D341Med (cell line): ENCODE data around the gene FEM1C.

Source experiments
- DNase-seq: peaks from one replicate; pipeline ENCODE4 v3.0.0; 2012; ENCODE audit warnings: low spot score

Gene FEM1C

DNA sequence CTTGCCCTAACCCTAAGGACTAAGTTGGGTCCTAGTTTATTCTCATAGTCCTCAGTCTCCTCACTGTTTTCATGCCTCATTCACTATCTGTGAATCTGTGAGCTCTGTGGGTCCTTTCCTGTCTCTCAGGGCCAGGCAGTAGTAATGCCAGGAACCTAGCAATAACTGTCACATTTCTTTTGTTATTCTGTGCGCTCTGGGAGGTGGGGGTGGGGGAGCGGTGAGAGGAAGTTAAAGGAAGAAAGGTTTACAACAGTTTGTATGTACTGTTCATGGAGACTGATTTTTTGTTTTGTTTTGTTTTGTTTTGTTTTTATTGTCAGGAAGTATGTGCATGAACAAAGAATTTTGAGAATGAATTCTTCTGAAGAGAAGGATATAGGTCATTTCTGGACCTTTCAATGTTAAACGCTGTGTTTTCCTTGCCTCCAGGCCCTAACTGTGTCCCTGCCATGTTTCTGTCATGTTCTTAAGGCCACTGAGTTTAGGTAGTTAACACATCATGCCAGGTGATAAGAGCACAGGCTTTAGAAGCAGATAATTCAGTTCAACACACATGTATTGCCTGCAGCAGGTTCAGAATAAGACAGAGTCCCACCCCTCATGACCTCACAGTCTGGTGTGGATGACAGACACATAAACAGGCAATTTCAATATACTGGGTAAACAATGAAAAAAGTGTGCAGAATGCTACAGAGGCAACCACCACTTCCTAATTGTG is 13.3 kb upstream of the FEM1C start:
- DNase-seq: no peak

GRCh38 chr5:115556276-115556675 is 11.7 kb upstream of the FEM1C start:
- no peak for DNase-seq

- no peak for DNase-seq
These were observed 10.6 kb upstream of the FEM1C start for GRCh38 chr5:115555084-115555633.

DNA sequence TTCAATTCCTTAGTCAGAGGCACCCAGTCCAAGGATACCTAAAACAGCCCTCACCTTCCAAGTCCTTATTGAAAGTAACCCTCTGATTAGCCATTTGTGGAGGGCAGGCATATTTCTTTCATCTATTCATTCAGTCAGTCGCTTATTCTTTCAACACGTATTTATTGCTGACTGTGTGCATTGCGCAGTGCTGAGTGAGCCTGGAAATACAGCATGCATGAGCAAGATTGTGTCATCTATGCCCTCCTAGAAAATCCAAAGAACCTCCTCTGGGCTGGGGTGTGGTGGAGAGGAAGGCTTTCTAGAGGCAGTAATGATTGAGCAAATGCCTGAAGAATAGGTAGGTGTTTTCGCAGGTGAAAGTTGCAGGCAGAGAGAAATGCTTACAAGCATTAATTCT is 8.5 kb upstream of the FEM1C start:
- no peak for DNase-seq

GRCh38 chr5:115551415-115551814 is 6.8 kb upstream of the FEM1C start:
- DNase-seq: no peak

DNA sequence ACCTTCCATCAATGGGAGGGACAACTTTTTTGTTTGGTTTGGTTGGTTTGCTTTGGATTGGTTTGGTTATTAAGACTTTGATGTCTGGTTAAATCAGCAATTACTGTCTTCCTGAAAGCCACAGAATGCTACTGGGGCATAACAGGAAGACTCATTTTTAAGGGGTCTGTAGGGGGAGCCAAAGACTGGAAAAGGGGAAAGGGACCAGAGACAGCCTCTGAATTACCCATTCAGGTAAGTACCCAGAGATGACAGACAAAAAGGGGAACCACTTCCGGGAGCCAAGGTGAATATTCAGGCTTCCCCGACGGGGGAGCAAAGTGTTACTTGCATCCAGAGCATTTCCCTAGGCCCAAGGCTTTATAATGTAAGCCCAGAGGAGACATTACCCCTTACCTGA is 4.6 kb upstream of the FEM1C start:
- DNase-seq: no peak

DNA sequence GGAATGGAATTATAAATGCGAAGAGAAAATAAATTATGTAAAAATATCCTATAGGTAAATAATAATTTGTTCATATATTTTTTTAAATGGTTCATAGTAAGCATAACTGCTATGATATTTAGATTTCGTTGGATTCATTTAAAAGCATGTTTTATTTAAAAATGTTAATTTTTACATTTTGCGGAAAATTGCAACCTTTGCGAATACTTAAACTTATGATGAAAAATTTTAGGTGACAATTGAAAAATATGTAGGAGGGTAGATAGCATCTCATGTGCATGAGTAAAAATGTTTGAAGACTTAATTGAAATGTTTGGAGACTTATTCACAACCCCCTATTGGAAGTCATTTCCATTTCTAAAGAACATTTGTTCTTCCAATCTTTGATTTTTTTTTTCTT is 4.1 kb upstream of the FEM1C start:
- DNase-seq: no peak

- no peak for DNase-seq
These were observed 842 bp upstream of the FEM1C start for GRCh38 chr5:115545351-115545882.

DNA sequence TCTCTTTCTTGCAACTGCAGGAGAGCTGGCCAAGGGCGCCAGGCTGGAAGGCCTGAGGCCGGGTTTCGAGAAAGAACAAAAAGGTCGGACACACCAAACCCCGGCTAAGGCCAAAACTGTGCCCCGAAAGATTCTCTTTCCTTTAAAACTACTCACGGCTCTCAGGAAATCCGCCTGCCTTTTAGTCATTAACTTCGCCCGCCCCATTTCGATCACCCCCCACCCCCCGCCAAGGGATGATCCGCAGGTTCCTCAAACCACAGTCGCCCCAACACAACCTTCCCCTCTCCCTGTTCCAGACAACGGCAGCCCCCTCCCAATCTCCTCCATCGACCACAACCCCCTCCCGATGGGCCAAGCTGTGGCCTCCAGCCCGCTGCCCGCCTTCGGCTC is 536 bp downstream of the FEM1C start:
- DNase-seq: peak; percentile 29

- no peak for DNase-seq
These were observed 1.1 kb downstream of the FEM1C start for GRCh38 chr5:115543365-115544042.

GRCh38 chr5:115542651-115543364 is 1.8 kb downstream of the FEM1C start:
- DNase-seq: no peak

GRCh38 chr5:115542086-115542485 is 2.5 kb downstream of the FEM1C start:
- no peak for DNase-seq

DNA sequence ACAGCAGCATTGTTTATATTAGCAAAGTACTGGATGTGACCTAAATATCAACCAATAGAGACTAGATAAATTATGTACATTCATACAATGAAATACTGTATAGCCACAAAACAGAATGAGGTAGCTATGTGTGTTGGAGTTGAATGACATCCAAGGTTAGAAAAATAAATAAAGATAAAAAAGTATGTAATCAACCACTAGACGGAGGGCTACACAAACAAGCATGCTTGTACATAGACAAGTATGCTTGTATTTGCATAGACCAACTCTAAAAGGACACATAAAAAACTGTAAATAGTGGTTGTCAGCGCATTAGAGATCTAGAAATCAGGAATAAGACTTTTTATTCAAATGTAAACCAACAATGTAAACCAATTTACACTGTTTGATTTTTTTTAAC is 3.0 kb downstream of the FEM1C start:
- DNase-seq: no peak

DNA sequence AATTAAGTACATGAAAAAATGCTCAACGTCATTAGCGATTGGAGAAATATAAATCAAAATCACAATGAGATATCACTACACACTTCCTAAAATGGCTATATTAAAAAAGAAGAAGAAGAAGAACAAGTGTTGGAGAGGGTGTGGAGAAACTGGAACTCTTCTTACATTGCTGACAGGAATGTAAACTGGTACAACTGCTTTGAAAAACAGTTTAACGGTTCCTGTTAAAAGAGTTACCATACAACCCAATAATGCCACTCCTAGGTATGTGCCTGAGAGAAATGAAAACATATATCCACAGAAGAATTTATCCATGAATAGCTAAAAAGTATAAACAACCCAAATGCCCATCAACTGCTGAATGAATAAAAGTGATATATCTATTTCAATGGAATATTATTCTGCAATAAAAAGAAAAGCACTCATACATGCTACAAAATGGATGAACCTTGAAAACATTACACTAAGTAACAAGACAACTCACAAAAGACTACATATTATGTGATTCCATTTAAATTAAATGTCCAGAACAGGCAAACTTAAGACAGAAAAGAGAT is 9.0 kb downstream of the FEM1C start:
- no peak for DNase-seq

- DNase-seq: no peak
These were observed 12.1 kb downstream of the FEM1C start for GRCh38 chr5:115532517-115532916.

- DNase-seq: no peak
These were observed 12.7 kb downstream of the FEM1C start for GRCh38 chr5:115531787-115532367.

DNA sequence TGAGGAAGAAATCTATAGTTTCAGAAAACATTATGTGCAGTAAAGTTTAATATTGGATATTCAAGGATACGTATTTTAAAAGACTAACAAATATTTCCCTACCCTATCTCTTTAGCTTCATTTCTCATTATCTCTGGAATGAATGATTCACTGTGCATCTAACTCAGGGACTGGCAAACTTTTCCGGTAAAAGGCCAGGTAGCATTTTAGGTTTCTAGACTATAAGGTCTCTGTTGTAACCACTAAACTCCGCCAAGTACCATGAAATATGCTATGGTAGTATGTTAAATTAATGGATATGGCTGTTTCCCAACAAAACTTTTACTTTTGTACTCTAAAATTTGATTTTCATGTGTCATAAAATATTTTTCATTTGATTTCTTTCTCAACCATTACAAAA is 13.2 kb downstream of the FEM1C start:
- no peak for DNase-seq

DNA sequence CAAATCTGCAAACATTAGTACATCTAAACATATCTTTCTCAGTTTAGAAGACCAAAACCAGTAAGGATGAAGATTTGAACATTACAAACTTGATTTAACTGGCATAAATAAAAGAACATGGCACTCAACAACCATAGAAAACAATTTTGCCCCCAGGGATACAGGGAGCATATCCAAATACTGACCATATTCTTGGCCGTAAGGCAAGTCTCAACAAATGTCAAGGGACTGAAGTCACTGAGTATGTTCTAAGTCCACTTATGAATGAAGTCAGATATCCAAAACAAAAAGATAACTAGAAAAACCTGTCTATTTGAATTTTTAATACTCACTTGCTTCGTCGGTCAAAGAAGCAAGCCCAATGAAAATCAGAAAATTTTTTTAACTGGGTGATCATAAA is 14.1 kb downstream of the FEM1C start:
- DNase-seq: no peak

GRCh38 chr5:115526604-115527003 is 18.0 kb downstream of the FEM1C start:
- DNase-seq: no peak

DNA sequence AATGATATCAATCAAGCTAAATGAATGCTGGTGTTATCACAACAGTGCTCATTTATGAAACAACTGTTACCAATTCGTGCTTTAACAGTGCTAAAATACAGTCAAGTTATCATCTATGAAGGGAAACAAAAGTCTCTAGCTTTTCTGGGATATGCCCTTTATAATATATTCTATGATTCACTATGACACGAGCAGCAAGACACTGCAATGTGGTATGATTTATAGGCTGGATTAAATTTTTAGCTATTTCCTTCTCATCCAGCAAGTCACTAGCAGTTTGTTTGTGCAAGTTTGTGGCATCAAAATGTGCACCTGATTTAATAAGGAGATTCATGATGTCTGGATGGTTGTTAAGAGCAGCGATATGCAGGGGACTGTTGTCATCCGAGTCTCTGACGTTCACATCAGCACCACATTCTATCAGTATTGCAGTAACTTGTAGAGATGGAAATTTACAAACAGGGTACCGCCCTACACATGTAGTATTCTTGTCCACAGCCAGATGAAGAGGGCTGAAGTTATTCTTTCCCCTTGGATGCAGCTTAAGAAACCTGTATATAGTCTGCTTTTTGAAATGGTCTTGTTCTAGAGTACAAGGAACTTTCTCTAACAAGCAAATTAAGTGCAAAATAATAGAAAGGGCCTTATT is 20.3 kb downstream of the FEM1C start:
- no peak for DNase-seq

DNA sequence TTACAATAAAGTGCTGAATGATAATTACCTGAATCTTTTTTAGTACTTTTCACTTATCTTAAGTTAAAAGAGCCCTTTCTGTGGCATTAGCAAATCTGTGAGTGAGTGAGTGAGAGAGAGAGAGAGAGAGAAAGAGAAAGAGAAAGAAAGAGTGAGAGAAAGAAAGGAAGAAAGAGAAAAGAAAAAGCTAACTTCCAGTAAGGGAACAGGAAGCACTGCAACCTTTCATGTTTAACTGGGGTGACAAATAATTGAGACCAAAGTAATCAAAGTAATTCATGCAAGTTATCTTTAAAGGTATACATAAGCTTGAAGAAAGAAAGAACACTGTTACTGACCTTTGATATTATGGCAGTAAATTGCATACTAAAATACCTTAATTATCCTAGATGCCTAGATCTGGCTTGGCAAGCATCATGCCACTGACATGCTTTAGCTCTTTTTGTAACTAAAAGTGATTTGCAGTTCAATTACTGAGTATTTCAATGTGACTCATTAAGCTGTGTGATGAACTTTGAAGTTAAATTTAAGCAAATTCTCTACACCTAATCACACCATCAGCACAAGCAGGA is 21.7 kb downstream of the FEM1C start:
- DNase-seq: no peak
